Neuronal stem cell (in vitro differentiated cells): ENCODE results near the gene CCDC27.

Source experiments
- DNase-seq: peaks from one replicate; pipeline ENCODE4 v3.0.0-alpha.2; 2013; ENCODE audit warnings: low spot score
- H2AFZ ChIP-seq: one replicate; pipeline ENCODE4 v1.6.1; 2013; ENCODE audit warnings: mild to moderate bottlenecking, low read length, inconsistent platforms
- H2AK5ac ChIP-seq: 2 replicates; pipeline ENCODE4 v1.6.1; 2013; ENCODE audit warnings: low read depth, mild to moderate bottlenecking, inconsistent platforms, low read length, moderate library complexity, mixed read lengths
- H2BK120ac ChIP-seq: 2 replicates; pipeline ENCODE4 v1.6.1; 2013; ENCODE audit warnings: low read depth, mild to moderate bottlenecking, inconsistent platforms, low read length, moderate library complexity, mixed read lengths
- H2BK12ac ChIP-seq: one replicate; pipeline ENCODE4 v1.6.1; 2013; ENCODE audit warnings: low read length, inconsistent platforms
- H2BK15ac ChIP-seq: 2 replicates; pipeline ENCODE4 v1.6.1; 2013; ENCODE audit warnings: mild to moderate bottlenecking, low read length, inconsistent platforms, mixed read lengths
- H2BK5ac ChIP-seq: one replicate; pipeline ENCODE4 v1.6.1; 2013; ENCODE audit warnings: inconsistent platforms, mild to moderate bottlenecking, low read length, moderate library complexity
- H3K14ac ChIP-seq: one replicate; pipeline ENCODE4 v1.6.1; 2013; ENCODE audit warnings: low read length, inconsistent platforms
- H3K18ac ChIP-seq: 2 replicates; pipeline ENCODE4 v1.6.1; 2013; ENCODE audit warnings: low read length, inconsistent platforms
- H3K23ac ChIP-seq: 2 replicates; pipeline ENCODE4 v1.6.1; 2013; ENCODE audit warnings: low read depth, mild to moderate bottlenecking, mixed read lengths, low read length, inconsistent platforms; ENCODE audit not compliant: poor library complexity
- H3K27ac ChIP-seq: replicated peaks from 3 replicates; pipeline ENCODE4 v1.5.1; 2013; ENCODE audit warnings: low read length, inconsistent platforms
- H3K27me3 ChIP-seq, 3 experiments: 2 replicates each; pipeline ENCODE4 v1.6.1; 2013; ENCODE audit warnings: low read length in 3 of 3, mild to moderate bottlenecking in 2 of 3, inconsistent platforms in 1 of 3, low read depth in 1 of 3, mixed read lengths in 1 of 3, moderate library complexity in 1 of 3; ENCODE audit not compliant: control insufficient read depth in 3 of 3, insufficient read depth in 3 of 3
- H3K36me3 ChIP-seq, 2 donors: replicated peaks in 1 of 2; 2 replicates each; pipeline ENCODE4 v1.6.1; 2013; ENCODE audit warnings: low read length in 2 of 2; ENCODE audit not compliant: control insufficient read depth in 2 of 2, insufficient read depth in 2 of 2
- H3K4ac ChIP-seq: 2 replicates; pipeline ENCODE4 v1.6.1; 2013; ENCODE audit warnings: inconsistent platforms, mild to moderate bottlenecking, low read length, moderate library complexity
- H3K4me1 ChIP-seq, 2 donors: 1 replicate in 1 of 2; 2 replicates in 1 of 2; pipeline ENCODE4 v1.6.1; 2013; ENCODE audit warnings: low read length in 2 of 2, low read depth in 1 of 2; ENCODE audit not compliant: control insufficient read depth in 2 of 2, insufficient read depth in 1 of 2
- H3K4me2 ChIP-seq: one replicate; pipeline ENCODE4 v1.6.1; 2013; ENCODE audit warnings: mild to moderate bottlenecking, low read length, inconsistent platforms; ENCODE audit not compliant: insufficient read depth, poor library complexity, severe bottlenecking
- H3K4me3 ChIP-seq, 2 donors: 2 replicates each; pipeline ENCODE4 v1.5.1; 2013; ENCODE audit warnings: low read length in 2 of 2, mild to moderate bottlenecking in 2 of 2, inconsistent platforms in 1 of 2, moderate library complexity in 1 of 2
- H3K79me1 ChIP-seq: one replicate; pipeline ENCODE4 v1.6.1; 2013; ENCODE audit warnings: low read depth, mild to moderate bottlenecking, inconsistent platforms, low read length, moderate library complexity
- H3K9ac ChIP-seq: one replicate; pipeline ENCODE4 v1.6.1; 2013; ENCODE audit warnings: mild to moderate bottlenecking, low read depth, low read length, inconsistent platforms; ENCODE audit not compliant: poor library complexity
- H3K9me3 ChIP-seq, 2 donors: replicated peaks in 1 of 2; 2 replicates each; pipeline versions ENCODE3 to v1.6.1; 2013; ENCODE audit warnings: low read length in 2 of 2, mild to moderate bottlenecking in 2 of 2, inconsistent platforms in 1 of 2, low read depth in 1 of 2, mixed read lengths in 1 of 2, moderate library complexity in 1 of 2; ENCODE audit not compliant: control insufficient read depth in 2 of 2, insufficient read depth in 1 of 2
- H4K8ac ChIP-seq: one replicate; pipeline ENCODE4 v1.6.1; 2013; ENCODE audit warnings: low read depth, mild to moderate bottlenecking, inconsistent platforms, low read length, moderate library complexity
- H4K91ac ChIP-seq: one replicate; pipeline ENCODE4 v1.6.1; 2013; ENCODE audit warnings: low read length, low read depth, mild to moderate bottlenecking, inconsistent platforms; ENCODE audit not compliant: poor library complexity
- WGBS, 2 donors: extraction: QIAGEN DNeasy Blood & Tissue Kit; methylation state at CpG; one replicate each; pipeline ENCODE4 v1.1.7; 2013; ENCODE audit warnings: missing lambda C conversion rate in 2 of 2, mixed read lengths in 1 of 2; ENCODE audit not compliant: insufficient read length in 2 of 2, insufficient replicate concordance in 1 of 2; ENCODE audit errors: extremely low coverage in 2 of 2; 5-methylcytosine and 5-hydroxymethylcytosine counted together

Gene CCDC27

GRCh38 chr1:3745590-3746381 lies 6.5 kb upstream of the CCDC27 start:
- H2BK5ac ChIP-seq: no peak overlapping the region
- H3K9me3 ChIP-seq: no peaks in the 10 kb centered on the region
- no peak overlapping the region for H3K4ac ChIP-seq
- H3K4me2 ChIP-seq: peak overlapping the region; percentile 86
- no peak overlapping the region for H4K91ac ChIP-seq
- peak overlapping the region; percentile 90 to 96 for H3K4me3 ChIP-seq
- no CpG with 5 or more reads among the region's 25 CpGs for WGBS, 2 donors
- no peak overlapping the region for H2BK120ac ChIP-seq
- H3K36me3 ChIP-seq: peaks cover 22 to 49% of the 10 kb centered on the region in 2 donors
- DNase-seq: no peak
- H4K8ac ChIP-seq: no peak overlapping the region
- peak overlapping the region; percentile 10 for H2BK12ac ChIP-seq
- peak overlapping the region; percentile 70 for H3K9ac ChIP-seq
- no peak overlapping the region for H2BK15ac ChIP-seq
- peaks cover 13 to 17% of the 10 kb centered on the region in 2 donors for H3K4me1 ChIP-seq
- peaks cover 0 to 17% (median 4%) of the 10 kb centered on the region in 3 experiments for H3K27me3 ChIP-seq
- no peak overlapping the region for H3K18ac ChIP-seq
- no peak overlapping the region for H2AK5ac ChIP-seq
- H3K27ac ChIP-seq: no peak overlapping the region
- H3K14ac ChIP-seq: peak overlapping the region; percentile 79
- H3K23ac ChIP-seq: peak overlapping the region; percentile 89
- H3K79me1 ChIP-seq: peaks cover 16% of the 10 kb centered on the region
- H2AFZ ChIP-seq: no peak overlapping the region

GRCh38 chr1:3746389-3746829 lies 5.8 kb upstream of the CCDC27 start:
- H4K8ac ChIP-seq: no peak overlapping the region
- no peak for DNase-seq
- WGBS, 2 donors: no CpG with 5 or more reads among the region's 35 CpGs

GRCh38 chr1:3746830-3747521 lies 5.3 kb upstream of the CCDC27 start:
- no CpG with 5 or more reads among the region's 73 CpGs for WGBS, 2 donors

More at GRCh38 chr1:3746389-3746829, 5.8 kb upstream of the CCDC27 start:
- Histone ChIP-seq H3K79me1 (peaks cover 16% of the 10 kb centered on the region), H3K18ac (peak overlapping the region; percentile 7), H4K91ac (no peak overlapping the region), H2BK15ac (no peak overlapping the region), H3K36me3 (peaks cover 22 to 43% of the 10 kb centered on the region in 2 donors), H3K9me3 (no peaks in the 10 kb centered on the region), H3K4me2 (peak overlapping the region; percentile 86), H3K27me3 (peaks cover 0 to 18% (median 4%) of the 10 kb centered on the region in 3 experiments), H3K4me3 (peak overlapping the region; percentile 90 to 96), H3K4ac (no peak overlapping the region), H2AK5ac (peak overlapping the region; percentile 95), H3K23ac (peak overlapping the region; percentile 83), H3K4me1 (peaks cover 13 to 17% of the 10 kb centered on the region in 2 donors), H3K9ac (peak overlapping the region; percentile 95), H2BK120ac (no peak overlapping the region), H2BK5ac (no peak overlapping the region), H2BK12ac (no peak overlapping the region), H3K14ac (peak overlapping the region; percentile 9), H2AFZ (peak overlapping the region; percentile 93), H3K27ac (no peak overlapping the region)

GRCh38 chr1:3747522-3747848 lies 4.8 kb upstream of the CCDC27 start:
- peaks cover 14% of the 10 kb centered on the region for H3K79me1 ChIP-seq
- peak overlapping the region; percentile 93 for H2AFZ ChIP-seq
- H2BK5ac ChIP-seq: no peak overlapping the region
- no peak overlapping the region for H3K23ac ChIP-seq
- no peak overlapping the region for H3K9ac ChIP-seq
- H3K27ac ChIP-seq: no peak overlapping the region
- H2BK15ac ChIP-seq: no peak overlapping the region
- no peak overlapping the region for H4K8ac ChIP-seq
- H3K18ac ChIP-seq: no peak overlapping the region
- H3K14ac ChIP-seq: no peak overlapping the region
- peaks cover 0 to 20% (median 4%) of the 10 kb centered on the region in 3 experiments for H3K27me3 ChIP-seq
- H3K36me3 ChIP-seq: peaks cover 15 to 32% of the 10 kb centered on the region in 2 donors
- H3K4me2 ChIP-seq: peak overlapping the region; percentile 52
- H3K4me1 ChIP-seq: peaks cover 13 to 17% of the 10 kb centered on the region in 2 donors
- H2AK5ac ChIP-seq: no peak overlapping the region
- no peak for DNase-seq
- no CpG with 5 or more reads among the region's 6 CpGs for WGBS, 2 donors
- H3K4ac ChIP-seq: no peak overlapping the region
- no peak overlapping the region for H4K91ac ChIP-seq
- no peak overlapping the region for H2BK12ac ChIP-seq
- no peak overlapping the region for H2BK120ac ChIP-seq
- peak overlapping the region in 1 of 2 donors; percentile 90 for H3K4me3 ChIP-seq
- H3K9me3 ChIP-seq: no peaks in the 10 kb centered on the region

More at GRCh38 chr1:3746830-3747521, 5.3 kb upstream of the CCDC27 start:
- Histone ChIP-seq H2BK120ac (no peak overlapping the region), H3K4me1 (peaks cover 13 to 17% of the 10 kb centered on the region in 2 donors), H4K8ac (no peak overlapping the region), H3K4ac (no peak overlapping the region), H3K9me3 (no peaks in the 10 kb centered on the region), H2AFZ (peak overlapping the region; percentile 93), H2BK5ac (no peak overlapping the region), H3K4me2 (peak overlapping the region; percentile 86), H4K91ac (no peak overlapping the region), H3K27ac (no peak overlapping the region), H2BK15ac (no peak overlapping the region), H3K36me3 (peaks cover 20 to 37% of the 10 kb centered on the region in 2 donors), H2BK12ac (no peak overlapping the region), H3K23ac (peak overlapping the region; percentile 83), H3K9ac (peak overlapping the region; percentile 95), H3K79me1 (peaks cover 14% of the 10 kb centered on the region), H3K14ac (peak overlapping the region; percentile 9), H2AK5ac (peak overlapping the region; percentile 95), H3K27me3 (peaks cover 0 to 18% (median 4%) of the 10 kb centered on the region in 3 experiments), H3K18ac (peak overlapping the region; percentile 83), H3K4me3 (peak overlapping the region; percentile 90 to 96)
- DNase-seq: peak; percentile 70
